Pons (tissue), 1 donor: ENCODE measurements around the gene CMTM7.
A peak's percentile ranks its signal among the peaks of the same experiment; 100 is the strongest.

Experiments
- DNase-seq: peaks from one replicate; pipeline ENCODE4 v3.0.0-alpha.2; 2016; ENCODE audit warnings: low spot score

The CMTM7 gene

GRCh38 chr3:32492684-32493436 lies 101.2 kb downstream of the CMTM7 start:
- DNase-seq = no peak

- no peak for DNase-seq
Measured at GRCh38 chr3:32493437-32494414, 102.1 kb downstream of the CMTM7 start.

GRCh38 chr3:32495085-32495484 lies 103.4 kb downstream of the CMTM7 start:
- DNase-seq = no peak

GRCh38 chr3:32495609-32496008 lies 104.0 kb downstream of the CMTM7 start:
- DNase-seq = no peak

- DNase-seq = peak; percentile 24
Measured at GRCh38 chr3:32498252-32498651, 106.6 kb downstream of the CMTM7 start.

- DNase-seq = no peak
Measured at GRCh38 chr3:32498992-32499391, 107.3 kb downstream of the CMTM7 start.

GRCh38 chr3:32499585-32499984 lies 107.9 kb downstream of the CMTM7 start:
- no peak for DNase-seq

- no peak for DNase-seq
Measured at GRCh38 chr3:32500231-32500630, 108.6 kb downstream of the CMTM7 start.

- DNase-seq = peak; percentile 22
Measured at GRCh38 chr3:32500880-32501782, 109.5 kb downstream of the CMTM7 start.

GRCh38 chr3:32501783-32502117 lies 110.1 kb downstream of the CMTM7 start:
- DNase-seq = no peak

- peak; percentile 77 for DNase-seq
Measured at GRCh38 chr3:32502118-32502945, 110.7 kb downstream of the CMTM7 start, which contains the start of gene CMTM6. Gene CMTM6 (minus strand): TSS chr3:32502852. CDS start chr3:32502745, 107 bp downstream.

GRCh38 chr3:32502946-32503286 lies 111.3 kb downstream of the CMTM7 start:
- DNase-seq = no peak
